Myocyte (in vitro differentiated cells): Measurements from ENCODE around the gene ALPP. TPM values are rescaled to one million over a fixed set of nuclear protein-coding genes. Genes with fewer than 3 reads are reported as not detected.
"Not testable (repeated sequence)": the region's sequence is repeated elsewhere in the genome, so short reads cannot be mapped to it uniquely, and the experiment has no call there.

Experiments
- DNase-seq: peaks from one replicate; pipeline ENCODE4 v3.0.0-alpha.2; 2012; ENCODE audit warnings: low read depth
- polyA plus RNA-seq: library from polyadenylated mRNA; unstranded; fragments of >200 nt; gene quantifications from one replicate; pipeline ENCODE4 v1.2.1, GENCODE V29; 2012; ENCODE audit warnings: missing spikeins
- total RNA-seq: library from RNA; depleted of rRNA; stranded (reverse); fragments of >200 nt; gene quantifications from 2 replicates; pipeline ENCODE4 v1.2.3, GENCODE V29; 2014

ALPP gene
- not detected in 2 replicates for total RNA-seq
- polyA plus RNA-seq: not detected

- DNase-seq: not testable (repeated sequence)
Measured at GRCh38 chr2:232378735-232379151, at the start of gene ALPP. ALPP (plus strand) TSS chr2:232378751; CDS start chr2:232378803, 52 bp downstream.

GRCh38 chr2:232329716-232330067, 48.9 kb upstream of the ALPP start:
- DNase-seq: no peak

GRCh38 chr2:232330068-232330999, 48.2 kb upstream of the ALPP start:
- no peak for DNase-seq

GRCh38 chr2:232331061-232331460, 47.5 kb upstream of the ALPP start:
- DNase-seq: peak; percentile 53

GRCh38 chr2:232331641-232332040, 46.9 kb upstream of the ALPP start:
- not testable (repeated sequence) for DNase-seq

- DNase-seq: not testable (repeated sequence)
Measured at GRCh38 chr2:232332244-232332939, 46.2 kb upstream of the ALPP start.

- no peak for DNase-seq
Measured at GRCh38 chr2:232332940-232333259, 45.7 kb upstream of the ALPP start.

GRCh38 chr2:232333361-232334135, 45.0 kb upstream of the ALPP start:
- no peak for DNase-seq

- DNase-seq: not testable (repeated sequence)
Measured at GRCh38 chr2:232334136-232334884, 44.2 kb upstream of the ALPP start.

GRCh38 chr2:232334885-232335205, 43.7 kb upstream of the ALPP start:
- not testable (repeated sequence) for DNase-seq

GRCh38 chr2:232335206-232335858, 43.2 kb upstream of the ALPP start:
- DNase-seq: not testable (repeated sequence)

GRCh38 chr2:232335859-232336215, 42.7 kb upstream of the ALPP start:
- DNase-seq: no peak

GRCh38 chr2:232336241-232336736, 42.3 kb upstream of the ALPP start:
- no peak for DNase-seq

GRCh38 chr2:232336981-232337720, 41.4 kb upstream of the ALPP start:
- no peak for DNase-seq

GRCh38 chr2:232338094-232338758, 40.3 kb upstream of the ALPP start:
- not testable (repeated sequence) for DNase-seq

- no peak for DNase-seq
Measured at GRCh38 chr2:232338759-232339106, 39.8 kb upstream of the ALPP start.

GRCh38 chr2:232339121-232340081, 39.1 kb upstream of the ALPP start:
- DNase-seq: no peak
